SJSA1 (cell line): ENCODE results near the gene SNX1. TPM values are rescaled to one million over a fixed set of nuclear protein-coding genes. Genes with fewer than 3 reads are reported as not detected.
"Not testable (repeated sequence)": the region's sequence is repeated elsewhere in the genome, so short reads cannot be mapped to it uniquely, and the experiment has no call there.

Experiments used
- DNase-seq, 2 experiments: peaks; one replicate each; pipeline ENCODE4 v3.0.0-alpha.2; 2015 to 2020; ENCODE audit warnings: low spot score in 2 of 2, low read depth in 1 of 2
- H3K27ac ChIP-seq: fragments of 250-450 bp; sonication (Bioruptor Pico); 2 replicates; pipeline ENCODE4 v1.5.1; 2020; ENCODE audit warnings: mild to moderate bottlenecking, moderate library complexity
- H3K27me3 ChIP-seq: fragments of 250-450 bp; sonication (Bioruptor Pico); replicated peaks from 2 replicates; pipeline ENCODE4 v1.5.1; 2020; ENCODE audit warnings: mild to moderate bottlenecking, moderate library complexity
- H3K36me3 ChIP-seq: fragments of 250-450 bp; sonication (Bioruptor Pico); 2 replicates; pipeline ENCODE4 v1.5.1; 2020; ENCODE audit warnings: mild to moderate bottlenecking
- H3K4me1 ChIP-seq: fragments of 250-450 bp; sonication (Bioruptor Pico); replicated peaks from 2 replicates; pipeline ENCODE4 v1.6.1; 2021; ENCODE audit warnings: mild to moderate bottlenecking
- H3K4me3 ChIP-seq: fragments of 250-450 bp; sonication (Bioruptor Pico); 2 replicates; pipeline ENCODE4 v1.5.1; 2020; ENCODE audit warnings: mild to moderate bottlenecking
- H3K9me3 ChIP-seq: fragments of 250-450 bp; sonication (Bioruptor Pico); replicated peaks from 2 replicates; pipeline ENCODE4 v1.5.1; 2020; ENCODE audit warnings: mild to moderate bottlenecking
- total RNA-seq: library from RNA; depleted of rRNA; stranded (reverse); fragments of >200 nt; shearing (Covaris generic); gene quantifications from 2 replicates; pipeline ENCODE4 v1.2.3, GENCODE V29; 2014

The SNX1 gene
- total RNA-seq, 1 experiment from 2014 or later = 39.5 TPM

- Histone ChIP-seq H3K27me3 (no peaks in the 10 kb centered on the region), H3K9me3 (no peaks in the 10 kb centered on the region), H3K4me3 (peak overlapping the region; percentile 59), H3K27ac (peak overlapping the region; percentile 93), H3K4me1 (peaks cover 35% of the 10 kb centered on the region), H3K36me3 (peaks cover 21% of the 10 kb centered on the region)
- DNase-seq = peak in 1 of 2 experiments; percentile 51
Measured at GRCh38 chr15:64092864-64093626, 2.7 kb upstream of the SNX1 start.

- peak; percentile 98 for DNase-seq
- H3K4me1 ChIP-seq = peaks cover 35% of the 10 kb centered on the region
- H3K36me3 ChIP-seq = peaks cover 14% of the 10 kb centered on the region
Measured at GRCh38 chr15:64093627-64094417, 2.0 kb upstream of the SNX1 start, which contains the start of gene CIAO2A. Gene CIAO2A (minus strand): TSS chr15:64093838. CDS start chr15:64093768, 70 bp downstream.

GRCh38 chr15:64095431-64095794, 369 bp upstream of the SNX1 start:
- Histone ChIP-seq H3K9me3 (no peaks in the 10 kb centered on the region), H3K4me3 (peak overlapping the region; percentile 83), H3K27ac (no peak overlapping the region), H3K27me3 (no peaks in the 10 kb centered on the region), H3K4me1 (peaks cover 35% of the 10 kb centered on the region), H3K36me3 (peaks cover 9% of the 10 kb centered on the region; the same call in 1 of the 2 replicates)
- DNase-seq = peak in 1 of 2 experiments; percentile 59

More at GRCh38 chr15:64093627-64094417, 2.0 kb upstream of the SNX1 start, which contains the start of gene CIAO2A:
- Histone ChIP-seq H3K9me3 (no peaks in the 10 kb centered on the region), H3K27ac (peak within 1 kb of the TSS; percentile 93), H3K4me3 (peak within 1 kb of the TSS; percentile 59), H3K27me3 (no peaks in the 10 kb centered on the region)

GRCh38 chr15:64096668-64097384, 1.0 kb downstream of the SNX1 start:
- peaks cover 7% of the 10 kb centered on the region; the same call in 1 of the 2 replicates for H3K36me3 ChIP-seq
- peak overlapping the region; percentile 83 for H3K4me3 ChIP-seq
- no peaks in the 10 kb centered on the region for H3K27me3 ChIP-seq
- no peaks in the 10 kb centered on the region for H3K9me3 ChIP-seq
- DNase-seq = no peak
- no peak overlapping the region for H3K27ac ChIP-seq
- H3K4me1 ChIP-seq = peaks cover 35% of the 10 kb centered on the region

- no peak for DNase-seq
- no peak overlapping the region for H3K27ac ChIP-seq
- H3K27me3 ChIP-seq = no peaks in the 10 kb centered on the region
Measured at GRCh38 chr15:64099379-64099778, 3.6 kb downstream of the SNX1 start.

GRCh38 chr15:64100958-64101357, 5.2 kb downstream of the SNX1 start:
- Histone ChIP-seq H3K4me3 (no peak overlapping the region), H3K4me1 (peaks cover 10% of the 10 kb centered on the region), H3K9me3 (no peaks in the 10 kb centered on the region), H3K27ac (no peak overlapping the region), H3K27me3 (no peaks in the 10 kb centered on the region), H3K36me3 (peaks cover 6% of the 10 kb centered on the region; the same call in 1 of the 2 replicates)
- no peak for DNase-seq

More at GRCh38 chr15:64099379-64099778, 3.6 kb downstream of the SNX1 start:
- Histone ChIP-seq H3K4me1 (peaks cover 22% of the 10 kb centered on the region), H3K9me3 (no peaks in the 10 kb centered on the region), H3K4me3 (no peak overlapping the region), H3K36me3 (peaks cover 7% of the 10 kb centered on the region; the same call in 1 of the 2 replicates)

- Histone ChIP-seq H3K9me3 (no peaks in the 10 kb centered on the region), H3K27ac (no peak overlapping the region), H3K36me3 (0 out of 2 replicates have a peak, but pooled peaks cover 3% of the 10 kb centered on the region), H3K4me1 (peaks cover 5% of the 10 kb centered on the region; the same call in 1 of the 2 replicates), H3K4me3 (no peak overlapping the region), H3K27me3 (no peaks in the 10 kb centered on the region)
- no peak for DNase-seq
Measured at GRCh38 chr15:64102497-64102896, 6.7 kb downstream of the SNX1 start.

GRCh38 chr15:64105113-64105704, 9.4 kb downstream of the SNX1 start:
- no peaks in the 10 kb centered on the region for H3K9me3 ChIP-seq
- no peak for DNase-seq
- no peak overlapping the region for H3K4me3 ChIP-seq
- H3K4me1 ChIP-seq = no peaks in the 10 kb centered on the region
- no peaks in the 10 kb centered on the region for H3K36me3 ChIP-seq
- H3K27me3 ChIP-seq = no peaks in the 10 kb centered on the region
- H3K27ac ChIP-seq = no peak overlapping the region

GRCh38 chr15:64107337-64107736, 11.6 kb downstream of the SNX1 start:
- DNase-seq = no peak
- H3K4me3 ChIP-seq = no peak overlapping the region
- no peaks in the 10 kb centered on the region for H3K27me3 ChIP-seq
- H3K9me3 ChIP-seq = no peaks in the 10 kb centered on the region
- peaks cover 2% of the 10 kb centered on the region; the same call in 1 of the 2 replicates for H3K4me1 ChIP-seq
- peaks cover 2% of the 10 kb centered on the region; the same call in 1 of the 2 replicates for H3K36me3 ChIP-seq
- H3K27ac ChIP-seq = no peak overlapping the region

GRCh38 chr15:64110108-64110701, 14.4 kb downstream of the SNX1 start:
- not testable (repeated sequence) for H3K27ac ChIP-seq, H3K4me3 ChIP-seq, H3K4me1 ChIP-seq, DNase-seq, H3K27me3 ChIP-seq, H3K9me3 ChIP-seq
- H3K36me3 ChIP-seq = peaks cover 27% of the 10 kb centered on the region

GRCh38 chr15:64110950-64111678, 15.3 kb downstream of the SNX1 start:
- Histone ChIP-seq H3K27me3 (no peaks in the 10 kb centered on the region), H3K27ac (no peak overlapping the region), H3K4me1 (peaks cover 8% of the 10 kb centered on the region), H3K4me3 (no peak overlapping the region), H3K9me3 (no peaks in the 10 kb centered on the region), H3K36me3 (peaks cover 27% of the 10 kb centered on the region)
- DNase-seq = no peak

- DNase-seq = no peak
- H3K27ac ChIP-seq = no peak overlapping the region
- H3K36me3 ChIP-seq = peaks cover 33% of the 10 kb centered on the region
- no peaks in the 10 kb centered on the region for H3K27me3 ChIP-seq
- H3K4me3 ChIP-seq = no peak overlapping the region
- no peaks in the 10 kb centered on the region for H3K9me3 ChIP-seq
- peaks cover 8% of the 10 kb centered on the region for H3K4me1 ChIP-seq
Measured at GRCh38 chr15:64111679-64112050, 15.9 kb downstream of the SNX1 start.
